Measurements from ENCODE around the gene DIPK1B. TPM values are rescaled to one million over a fixed set of nuclear protein-coding genes. Genes with fewer than 3 reads are reported as not detected.

The DIPK1B gene
- total RNA-seq, 1 donor from 2014 or later: 60.5 TPM

DNA sequence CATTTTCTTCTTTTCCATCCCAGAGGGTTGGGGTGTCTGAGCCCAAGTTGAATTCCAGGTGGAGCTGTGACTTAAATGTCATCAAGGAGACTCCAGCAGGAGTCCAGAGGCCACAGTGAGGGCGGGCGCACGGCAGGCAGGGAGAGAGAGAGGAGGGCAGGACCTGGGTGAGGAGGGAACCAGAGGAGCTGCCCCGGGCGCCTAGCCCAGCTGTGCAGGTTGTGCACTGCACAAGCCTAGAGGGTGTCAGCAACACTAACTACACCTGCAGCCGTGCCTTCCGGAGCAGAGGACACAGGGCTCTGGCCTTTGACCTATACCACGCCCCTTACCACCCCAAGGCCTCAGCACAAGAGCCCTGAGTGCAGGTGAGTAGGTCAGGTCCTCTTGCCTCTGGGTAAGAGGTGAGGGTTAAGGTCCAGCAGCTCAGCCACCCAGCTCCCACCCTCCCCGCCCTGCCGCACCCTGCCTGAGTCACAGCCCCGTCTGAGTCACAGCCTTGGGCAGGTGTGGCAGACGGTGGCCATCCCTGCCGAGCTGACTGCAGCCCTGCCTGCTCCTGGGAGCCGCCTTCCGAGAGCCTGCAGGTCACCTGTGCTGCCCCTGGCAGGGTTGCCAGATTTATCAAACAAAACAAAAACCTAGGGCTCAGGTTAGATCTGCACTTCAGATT lies 18.7 kb upstream of the DIPK1B start:
- H3K4me3 Mint-ChIP-seq: no peak overlapping the region
- H3K9me3 Mint-ChIP-seq: no peaks in the 10 kb centered on the region
- DNase-seq (ENCODE audit: low spot score in 2 of 2, unreplicated experiment in 2 of 2): no peak
- TF ChIP-seq, protein P1, sequence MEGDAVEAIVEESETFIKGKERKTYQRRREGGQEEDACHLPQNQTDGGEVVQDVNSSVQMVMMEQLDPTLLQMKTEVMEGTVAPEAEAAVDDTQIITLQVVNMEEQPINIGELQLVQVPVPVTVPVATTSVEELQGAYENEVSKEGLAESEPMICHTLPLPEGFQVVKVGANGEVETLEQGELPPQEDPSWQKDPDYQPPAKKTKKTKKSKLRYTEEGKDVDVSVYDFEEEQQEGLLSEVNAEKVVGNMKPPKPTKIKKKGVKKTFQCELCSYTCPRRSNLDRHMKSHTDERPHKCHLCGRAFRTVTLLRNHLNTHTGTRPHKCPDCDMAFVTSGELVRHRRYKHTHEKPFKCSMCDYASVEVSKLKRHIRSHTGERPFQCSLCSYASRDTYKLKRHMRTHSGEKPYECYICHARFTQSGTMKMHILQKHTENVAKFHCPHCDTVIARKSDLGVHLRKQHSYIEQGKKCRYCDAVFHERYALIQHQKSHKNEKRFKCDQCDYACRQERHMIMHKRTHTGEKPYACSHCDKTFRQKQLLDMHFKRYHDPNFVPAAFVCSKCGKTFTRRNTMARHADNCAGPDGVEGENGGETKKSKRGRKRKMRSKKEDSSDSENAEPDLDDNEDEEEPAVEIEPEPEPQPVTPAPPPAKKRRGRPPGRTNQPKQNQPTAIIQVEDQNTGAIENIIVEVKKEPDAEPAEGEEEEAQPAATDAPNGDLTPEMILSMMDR (IDR thresholded peaks at IDR 0.05; ENCODE audit: unreplicated experiment): no peak
- no peaks in the 10 kb centered on the region for H3K36me3 Mint-ChIP-seq
- H3K4me1 Mint-ChIP-seq: peaks cover 3% of the 10 kb centered on the region
- H3K27ac Mint-ChIP-seq: no peak overlapping the region
- no peaks in the 10 kb centered on the region for H3K27me3 Mint-ChIP-seq (ENCODE audit: low read depth)

DNA sequence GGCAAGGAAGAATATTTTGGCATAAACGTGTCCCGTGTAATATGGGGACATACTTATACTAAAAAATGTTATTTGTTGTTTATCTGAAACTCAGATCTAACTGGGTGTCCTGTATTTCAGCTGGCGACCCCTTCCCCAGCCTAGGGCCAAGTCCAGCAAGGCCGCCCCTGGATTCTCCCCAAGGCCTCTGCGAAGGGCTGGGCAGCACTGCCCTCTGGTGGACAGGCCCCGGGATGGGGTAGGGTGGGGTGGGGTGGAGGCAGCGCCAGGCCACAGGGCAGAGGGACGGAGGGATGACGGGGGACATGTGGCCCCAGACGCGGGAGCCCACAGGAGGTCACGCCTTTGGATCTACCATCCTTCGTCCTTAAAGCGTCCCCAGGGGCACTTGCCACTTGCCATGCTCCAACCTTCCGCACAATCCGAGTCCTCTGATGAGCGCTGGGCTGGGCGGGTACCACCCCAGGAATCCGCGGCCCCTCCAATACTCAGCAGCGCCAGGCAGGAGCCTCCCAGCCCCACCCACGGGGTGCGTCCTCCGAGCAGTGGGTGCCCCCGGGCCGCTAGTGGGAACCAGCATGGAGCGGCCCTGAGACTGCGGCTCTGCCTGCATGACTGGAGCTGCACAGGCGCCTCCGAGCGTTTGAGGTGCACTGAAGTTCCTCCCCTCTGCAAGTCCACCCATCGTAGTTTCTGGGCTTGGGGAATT lies 18.1 kb upstream of the DIPK1B start:
- Mint-ChIP-seq H3K4me3 (no peak overlapping the region), H3K4me1 (peaks cover 3% of the 10 kb centered on the region), H3K9me3 (no peaks in the 10 kb centered on the region), H3K27ac (no peak overlapping the region), H3K27me3 (ENCODE audit: low read depth) (no peaks in the 10 kb centered on the region), H3K36me3 (no peaks in the 10 kb centered on the region)
- no peak for DNase-seq (ENCODE audit: low spot score in 2 of 2, unreplicated experiment in 2 of 2)
- TF ChIP-seq, protein P1 (IDR thresholded peaks at IDR 0.05; ENCODE audit: unreplicated experiment): peak; percentile 34

DNA sequence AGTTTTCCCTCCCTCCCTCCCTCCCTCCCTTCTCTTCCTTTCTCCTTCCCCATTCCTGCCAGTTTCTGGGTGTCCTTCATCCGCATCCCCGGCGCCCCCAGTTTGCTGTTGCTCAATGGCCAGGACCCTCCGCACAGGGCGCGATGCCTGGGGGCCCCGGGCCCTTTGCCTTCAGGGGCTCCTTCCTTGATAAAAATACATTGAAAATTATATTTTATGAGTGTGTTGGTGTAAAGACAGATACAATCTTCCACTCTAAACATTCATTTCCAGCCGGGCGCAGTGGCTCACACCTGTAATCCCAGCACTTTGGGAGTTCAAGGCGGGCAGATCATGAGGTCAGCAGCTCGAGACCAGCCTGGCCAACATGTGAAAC lies 17.5 kb upstream of the DIPK1B start:
- Mint-ChIP-seq H3K36me3 (no peaks in the 10 kb centered on the region), H3K4me1 (peaks cover 3% of the 10 kb centered on the region)
- TF ChIP-seq, protein P1 (IDR thresholded peaks at IDR 0.05; ENCODE audit: unreplicated experiment): no peak

DNA sequence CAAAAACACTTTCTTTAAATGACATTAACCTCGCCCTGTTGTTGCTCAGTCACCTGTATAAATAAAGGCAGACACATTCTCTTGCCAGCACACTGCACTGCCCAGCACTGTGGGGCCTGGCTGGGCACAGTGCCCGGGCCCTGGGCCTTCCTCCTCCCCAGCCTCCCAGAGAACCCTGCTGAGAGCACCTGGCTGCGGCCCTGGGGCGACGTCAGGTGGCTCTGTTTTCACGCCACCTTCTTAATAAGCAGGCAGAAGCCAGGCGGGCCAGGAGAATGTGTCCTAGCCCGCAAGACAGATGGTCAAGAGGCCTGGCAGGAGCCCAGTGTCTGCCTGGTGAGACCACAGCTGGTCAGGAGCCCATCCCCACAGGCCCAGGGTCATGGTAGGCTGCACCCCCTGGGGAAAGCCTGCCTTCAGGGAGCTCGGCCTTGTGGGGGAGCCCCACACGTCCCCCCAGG lies 16.9 kb upstream of the DIPK1B start:
- Mint-ChIP-seq H3K9me3 (no peaks in the 10 kb centered on the region), H3K27ac (no peak overlapping the region), H3K36me3 (no peaks in the 10 kb centered on the region), H3K4me1 (peaks cover 3% of the 10 kb centered on the region), H3K4me3 (no peak overlapping the region), H3K27me3 (ENCODE audit: low read depth) (peaks cover 4% of the 10 kb centered on the region)
- TF ChIP-seq, protein P1 (IDR thresholded peaks at IDR 0.05; ENCODE audit: unreplicated experiment): no peak
- DNase-seq (ENCODE audit: low spot score in 2 of 2, unreplicated experiment in 2 of 2): no peak

More for the DNA sequence above, 17.5 kb upstream of the DIPK1B start:
- no peak for DNase-seq (ENCODE audit: low spot score in 2 of 2, unreplicated experiment in 2 of 2)
- Mint-ChIP-seq H3K27me3 (ENCODE audit: low read depth) (no peaks in the 10 kb centered on the region), H3K27ac (no peak overlapping the region), H3K9me3 (no peaks in the 10 kb centered on the region), H3K4me3 (no peak overlapping the region)

DNA sequence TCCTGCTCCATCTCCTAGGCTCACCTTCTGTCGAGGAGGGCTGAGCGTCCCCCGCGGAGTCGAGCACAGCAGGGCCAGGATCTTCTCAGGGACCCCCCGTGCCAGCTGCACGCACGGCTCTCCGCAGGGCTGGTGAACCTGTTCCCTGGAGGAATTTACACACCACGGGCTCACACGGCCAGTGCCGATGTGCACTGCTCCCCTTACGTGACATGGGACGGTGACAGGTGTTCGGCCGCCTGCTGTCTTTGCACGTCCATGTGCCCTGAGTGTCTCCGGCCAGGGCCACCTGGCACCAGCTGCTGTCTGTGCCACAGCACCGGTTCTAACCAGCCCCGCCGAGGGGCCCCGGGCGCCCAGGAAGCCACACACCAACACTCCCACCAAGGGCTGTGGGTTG lies 16.4 kb upstream of the DIPK1B start:
- Mint-ChIP-seq H3K4me1 (peaks cover 3% of the 10 kb centered on the region), H3K36me3 (no peaks in the 10 kb centered on the region), H3K27me3 (ENCODE audit: low read depth) (peaks cover 5% of the 10 kb centered on the region), H3K27ac (no peak overlapping the region), H3K4me3 (no peak overlapping the region), H3K9me3 (no peaks in the 10 kb centered on the region)
- TF ChIP-seq, protein P1 (IDR thresholded peaks at IDR 0.05; ENCODE audit: unreplicated experiment): no peak
- no peak for DNase-seq (ENCODE audit: low spot score in 2 of 2, unreplicated experiment in 2 of 2)

All from mesothelial cell of epicardium (in vitro differentiated cells).